Keratinocyte (primary cell): Measurements from ENCODE around the gene TMEM150B.

Experiments used
- CTCF ChIP-seq, 3 experiments: IDR thresholded peaks in 1 of 3; conservative IDR thresholded peaks in 1 of 3; optimal IDR thresholded peaks in 1 of 3; 2 replicates in 2 of 3; 3 replicates in 1 of 3; pipeline versions ENCODE3 to v1.5.1; 2011; ENCODE audit warnings: low read length in 3 of 3, mild to moderate bottlenecking in 3 of 3, moderate library complexity in 2 of 3, control low read depth in 1 of 3, inconsistent platforms in 1 of 3; ENCODE audit not compliant: insufficient read depth in 2 of 3; ENCODE audit errors: extremely low read depth in 1 of 3
- EZH2 ChIP-seq: IDR thresholded peaks from one replicate; pipeline ENCODE4 v1.6.1; 2012; ENCODE audit warnings: inconsistent platforms, mild to moderate bottlenecking, low read length, moderate library complexity

DNA sequence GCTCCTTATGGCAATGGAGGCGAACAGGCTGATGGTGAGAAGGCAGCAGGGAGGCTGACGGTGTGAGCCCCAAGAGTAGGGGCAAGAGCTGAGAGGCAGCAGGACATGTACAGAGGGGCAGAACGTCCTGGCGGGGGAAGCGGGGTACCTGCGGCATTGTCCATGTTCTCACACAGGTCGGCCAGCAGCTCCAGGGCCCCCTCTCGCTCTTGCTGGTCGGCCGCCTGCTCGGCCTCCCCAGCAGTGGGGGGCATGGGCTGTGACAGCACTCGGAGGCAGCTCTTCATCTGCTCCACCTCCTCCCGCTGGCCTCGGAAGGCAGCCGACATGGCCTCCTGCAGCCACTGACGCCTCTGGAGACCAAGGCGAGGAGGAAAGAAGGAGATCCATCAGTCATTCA, 47.6 kb downstream of the TMEM150B start:
- TF ChIP-seq CTCF (optimal IDR thresholded peaks at IDR 0.05 in 1 of 3, IDR thresholded peaks at IDR 0.05 in 1 of 3, conservative IDR thresholded peaks at IDR 0.05 in 1 of 3; ENCODE audit: extremely low read depth in 1 of 3, insufficient read depth in 2 of 3, low read length in 3 of 3) (no peak), EZH2 (no peak)
